Omental fat pad (tissue), 4 donors: ENCODE measurements around the gene CPED1. TPM values are rescaled to one million over a fixed set of nuclear protein-coding genes. Genes with fewer than 3 reads are reported as not detected.
A peak's percentile ranks its signal among the peaks of the same experiment; 100 is the strongest.

Experiments
- ATAC-seq: fragments of 150-250 bp; one replicate; pipeline ENCODE4 v1.9.1; 2016; ENCODE audit warnings: mild to moderate bottlenecking, moderate library complexity; ENCODE audit not compliant: low FRiP score
- DNase-seq: peaks from one replicate; pipeline ENCODE4 v3.0.0-alpha.2; 2019; ENCODE audit warnings: low spot score
- total RNA-seq, 4 donors: library from RNA; depleted of rRNA; stranded (reverse); fragments of >200 nt; gene quantifications; one replicate each; pipeline ENCODE4 v1.1.0, GENCODE V29; 2016
- TF ChIP-seq, protein P1 (sequence below), 3 donors: fragments of 450-650 bp; IDR thresholded peaks; one replicate each; pipeline ENCODE4 v1.5.1; 2016 to 2017; ENCODE audit warnings: antibody characterized with exemption in 3 of 3, mild to moderate bottlenecking in 3 of 3, moderate library complexity in 2 of 3

Gene CPED1
- total RNA-seq, 4 donors from 2014 or later: 24.9 to 63.9 (median 40.9) TPM

DNA sequence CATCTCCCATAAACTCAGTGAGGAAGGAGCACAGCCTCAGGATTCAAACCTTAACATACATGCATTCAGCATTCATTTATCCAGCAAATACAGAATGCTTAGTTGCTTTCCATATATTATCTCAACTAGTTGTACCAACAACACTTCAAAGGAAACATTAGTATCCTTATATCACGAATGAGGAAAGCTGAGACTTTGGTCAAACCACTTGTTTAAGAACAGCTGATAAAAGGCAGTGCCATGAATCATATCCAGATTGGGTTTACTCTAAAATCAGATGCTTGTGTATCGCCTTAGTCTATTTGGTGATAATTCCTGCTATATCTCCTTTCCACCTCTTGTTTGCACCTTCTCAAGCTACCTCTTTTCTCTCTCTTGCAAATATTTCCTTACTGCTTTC lies 1.9 kb upstream of the CPED1 start:
- DNase-seq (no peak), ATAC-seq (no peak)
- TF ChIP-seq, protein P1, sequence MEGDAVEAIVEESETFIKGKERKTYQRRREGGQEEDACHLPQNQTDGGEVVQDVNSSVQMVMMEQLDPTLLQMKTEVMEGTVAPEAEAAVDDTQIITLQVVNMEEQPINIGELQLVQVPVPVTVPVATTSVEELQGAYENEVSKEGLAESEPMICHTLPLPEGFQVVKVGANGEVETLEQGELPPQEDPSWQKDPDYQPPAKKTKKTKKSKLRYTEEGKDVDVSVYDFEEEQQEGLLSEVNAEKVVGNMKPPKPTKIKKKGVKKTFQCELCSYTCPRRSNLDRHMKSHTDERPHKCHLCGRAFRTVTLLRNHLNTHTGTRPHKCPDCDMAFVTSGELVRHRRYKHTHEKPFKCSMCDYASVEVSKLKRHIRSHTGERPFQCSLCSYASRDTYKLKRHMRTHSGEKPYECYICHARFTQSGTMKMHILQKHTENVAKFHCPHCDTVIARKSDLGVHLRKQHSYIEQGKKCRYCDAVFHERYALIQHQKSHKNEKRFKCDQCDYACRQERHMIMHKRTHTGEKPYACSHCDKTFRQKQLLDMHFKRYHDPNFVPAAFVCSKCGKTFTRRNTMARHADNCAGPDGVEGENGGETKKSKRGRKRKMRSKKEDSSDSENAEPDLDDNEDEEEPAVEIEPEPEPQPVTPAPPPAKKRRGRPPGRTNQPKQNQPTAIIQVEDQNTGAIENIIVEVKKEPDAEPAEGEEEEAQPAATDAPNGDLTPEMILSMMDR (IDR thresholded peaks at IDR 0.05): no peak

DNA sequence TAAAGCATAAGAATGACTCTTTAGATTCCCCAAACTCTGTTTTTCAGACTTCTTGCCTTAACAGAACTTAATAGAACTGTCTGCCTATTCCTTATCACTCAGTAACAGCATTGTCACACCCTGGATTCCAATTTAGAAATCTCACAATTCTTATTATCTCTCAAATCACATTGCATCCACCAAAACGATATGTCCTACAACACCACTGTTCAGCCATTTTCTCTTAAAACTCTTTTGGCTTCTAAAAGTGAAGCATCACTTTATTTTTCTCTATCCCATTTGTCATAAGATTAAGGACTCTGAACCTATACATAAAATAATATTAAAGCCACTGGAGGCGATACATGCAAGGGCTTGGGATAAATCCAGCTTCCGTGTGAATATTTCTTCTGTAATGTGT lies 1.2 kb upstream of the CPED1 start:
- ATAC-seq (no peak), DNase-seq (no peak)
- TF ChIP-seq, protein P1 (IDR thresholded peaks at IDR 0.05): no peak

DNA sequence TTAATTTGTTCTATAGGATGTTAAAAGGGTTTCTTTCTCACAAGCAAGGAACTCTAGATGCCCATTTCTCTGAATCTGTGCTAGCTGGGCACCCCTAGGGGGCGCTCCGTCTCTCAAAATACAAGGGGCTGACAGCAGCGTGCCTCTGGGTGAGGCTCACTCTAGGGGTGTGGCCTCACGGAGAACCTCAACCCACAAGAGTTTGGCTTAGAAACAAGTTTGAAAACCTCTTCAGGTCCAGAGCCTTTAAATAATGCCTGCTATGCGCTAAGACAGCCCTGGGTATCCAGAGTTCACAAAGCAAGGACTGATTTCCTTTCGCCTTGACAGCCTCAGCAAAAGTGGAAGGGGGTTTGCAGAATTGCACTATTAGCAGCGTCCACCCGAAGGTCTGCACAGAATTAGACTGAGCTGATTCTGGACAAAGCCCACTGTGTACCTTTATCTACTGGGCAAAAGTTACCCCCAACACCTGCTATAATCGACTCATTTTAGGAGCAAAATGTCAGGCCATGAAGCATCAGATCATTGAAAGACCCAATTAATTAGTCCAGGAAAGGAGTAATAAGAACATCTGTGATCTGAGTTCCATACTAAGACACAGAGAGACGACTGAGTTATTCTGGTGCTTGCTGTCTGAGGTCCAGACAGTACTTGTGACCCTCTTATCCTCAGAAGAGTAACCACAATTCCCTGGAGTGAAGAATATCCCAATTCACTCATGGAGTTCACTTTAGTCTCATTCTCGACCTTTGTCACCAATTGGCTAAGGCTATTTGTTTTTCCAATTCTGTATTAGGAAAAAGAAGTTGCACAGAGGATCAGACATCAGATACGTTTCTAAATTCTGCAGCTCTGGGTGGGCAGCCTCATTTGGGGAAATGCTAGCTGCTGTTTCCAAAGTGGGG lies 574 bp upstream of the CPED1 start:
- DNase-seq (peak; percentile 87), ATAC-seq (peak; percentile 85)
- TF ChIP-seq, protein P1 (IDR thresholded peaks at IDR 0.05): peak in 2 of 3 donors; percentile 53 to 67

DNA sequence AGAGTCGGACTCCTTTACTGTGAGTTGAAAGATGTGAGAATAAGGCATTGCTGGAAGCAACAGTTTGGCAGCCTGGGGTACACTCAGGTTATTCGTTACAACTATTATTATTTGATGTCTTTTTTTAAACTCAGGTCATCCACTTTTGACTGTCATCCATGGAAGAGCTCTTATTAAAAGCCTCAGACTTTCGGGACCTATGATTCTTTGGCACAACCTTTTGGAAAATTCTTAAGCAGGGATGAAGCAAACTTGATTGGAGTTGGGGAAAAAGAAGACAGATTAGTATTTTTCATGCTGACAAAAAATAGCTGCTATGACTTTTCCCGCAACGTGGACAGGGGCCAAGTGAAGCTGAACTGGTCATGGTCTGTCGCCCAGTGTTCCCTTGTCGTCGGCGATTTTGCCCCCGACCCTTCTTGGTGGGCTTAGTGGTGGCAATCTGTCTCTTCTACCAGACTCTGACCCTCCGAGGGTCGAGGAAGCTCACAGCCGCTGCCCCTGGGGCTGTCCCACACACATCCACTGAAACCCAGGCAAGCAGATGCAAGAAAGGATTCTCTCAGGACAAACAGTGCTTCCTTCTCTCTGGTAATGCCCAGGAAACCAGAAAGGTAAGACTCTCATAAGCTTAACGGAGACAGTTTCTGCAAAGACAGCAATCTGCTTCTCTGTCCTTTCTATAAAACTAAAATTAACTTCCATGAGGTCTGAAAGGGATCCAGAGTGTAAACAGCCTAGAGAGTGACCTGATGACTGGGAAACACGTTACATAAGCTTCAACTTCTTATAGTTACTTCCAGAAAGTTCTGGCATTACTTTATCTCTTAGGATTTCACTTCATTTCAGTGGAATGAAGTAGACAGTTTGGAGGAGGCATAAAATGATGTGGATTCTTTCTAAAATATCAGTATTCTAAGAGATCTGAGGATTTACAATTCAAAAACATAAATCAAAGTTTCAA lies 1.0 kb downstream of the CPED1 start:
- DNase-seq (peak; percentile 31), ATAC-seq (peak; percentile 28)
- TF ChIP-seq, protein P1 (IDR thresholded peaks at IDR 0.05): no peak

DNA sequence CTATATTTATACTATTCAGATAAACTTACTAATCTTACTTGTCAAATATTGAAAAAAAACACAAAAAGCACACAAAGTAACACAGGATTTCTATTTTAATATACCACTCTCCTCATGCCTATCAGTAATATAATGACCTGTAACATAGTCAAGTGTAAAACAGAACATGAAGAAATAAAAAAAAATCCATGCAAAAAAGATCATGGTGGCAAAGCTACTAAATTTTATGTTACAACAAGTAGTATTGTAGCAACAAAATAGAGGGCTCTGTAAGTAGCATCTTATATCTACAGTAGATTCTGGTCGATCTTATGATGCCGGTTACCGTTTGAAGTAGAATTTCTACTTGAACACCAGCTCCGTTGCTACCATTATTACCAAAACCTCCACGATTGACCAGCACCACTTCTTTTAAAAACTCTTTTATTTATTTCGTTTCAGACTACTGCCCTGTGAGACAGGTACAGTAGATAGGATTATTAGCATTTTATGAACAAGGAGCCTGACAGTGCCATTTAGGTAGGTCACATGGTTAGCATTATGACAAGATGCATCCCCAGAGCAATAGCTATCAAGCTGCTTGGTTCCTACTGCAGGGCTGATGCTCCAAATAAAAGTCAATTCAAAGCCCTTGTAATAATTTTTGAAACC lies 2.1 kb downstream of the CPED1 start:
- no peak for ATAC-seq
- DNase-seq: no peak
- TF ChIP-seq, protein P1 (IDR thresholded peaks at IDR 0.05): no peak

DNA sequence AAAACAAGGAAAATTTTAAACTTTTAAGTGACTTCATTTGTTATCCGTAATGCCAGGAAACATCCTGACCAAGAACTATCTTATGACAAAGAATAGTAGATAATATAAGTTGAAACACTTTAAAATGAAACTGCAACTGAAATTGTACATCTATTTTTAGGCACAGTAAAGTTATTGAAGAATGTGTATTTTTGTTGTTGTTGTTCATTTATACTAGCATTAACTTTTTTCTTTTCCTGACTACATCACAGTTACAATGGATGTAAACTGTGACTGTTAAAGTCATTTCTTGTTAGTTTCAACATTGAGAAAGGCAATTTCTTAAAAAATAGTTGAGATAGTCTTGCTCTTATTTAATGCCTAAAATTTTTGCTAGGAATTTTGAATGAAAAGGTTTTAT lies 2.6 kb downstream of the CPED1 start:
- no peak for DNase-seq
- ATAC-seq: no peak
- TF ChIP-seq, protein P1 (IDR thresholded peaks at IDR 0.05): no peak
